IMR-90 (cell line): ENCODE measurements around the gene FBXO33. TPM values are rescaled to one million over a fixed set of nuclear protein-coding genes. Genes with fewer than 3 reads are reported as not detected.

Experiments used
- ATAC-seq: fragments of 200-7000 bp; cut with Tn5 transposase; 2 replicates; pipeline ENCODE4 v1.9.1; 2020; ENCODE audit warnings: low read depth, mild to moderate bottlenecking, moderate library complexity
- BruUV-seq: library from RNA; stranded (reverse); fragments of 400-500 nt; replicated peaks from 2 replicates; lab custom pipeline; 2021; lab: Mats Ljungman, UMichigan
- CTCF ChIA-PET: fragments of 300-600 bp; formaldehyde crosslinking; extraction: SDS; loops from one replicate; lab custom pipeline; 2021; ENCODE audit warnings: antibody characterized with exemption; lab: Yijun Ruan, JAX
- POLR2A ChIA-PET: fragments of 300-600 bp; sonication (Branson Sonifier 250); formaldehyde crosslinking; loops from one replicate; lab custom pipeline; 2022; ENCODE audit warnings: antibody characterized with exemption; ENCODE audit not compliant: unreplicated experiment; lab: Charles Lee
- DNase-seq: peaks from one replicate; pipeline ENCODE4 v3.0.0; 2013
- H2AFZ ChIP-seq: replicated peaks from 2 replicates; pipeline ENCODE3; 2013; ENCODE audit warnings: low read length, mild to moderate bottlenecking; ENCODE audit not compliant: poor library complexity
- H2AK5ac ChIP-seq: 2 replicates; pipeline ENCODE4 v1.6.1; 2013; ENCODE audit warnings: low read depth, low read length, inconsistent platforms
- H2AK9ac ChIP-seq: replicated peaks from 2 replicates; pipeline ENCODE3; 2013; ENCODE audit warnings: mild to moderate bottlenecking, low read depth, low read length, moderate library complexity; ENCODE audit not compliant: poor library complexity
- H2BK120ac ChIP-seq: 2 replicates; pipeline ENCODE4 v1.6.1; 2013; ENCODE audit warnings: low read depth, low read length, inconsistent platforms
- H2BK15ac ChIP-seq: 3 replicates; pipeline ENCODE4 v1.6.1; 2013; ENCODE audit warnings: low read depth, low read length, inconsistent platforms
- H2BK20ac ChIP-seq: 2 replicates; pipeline ENCODE4 v1.6.1; 2013; ENCODE audit warnings: low read depth, mild to moderate bottlenecking, inconsistent platforms, low read length, moderate library complexity
- H2BK5ac ChIP-seq: 2 replicates; pipeline ENCODE4 v1.6.1; 2013; ENCODE audit warnings: mild to moderate bottlenecking, low read depth, low read length, inconsistent platforms; ENCODE audit not compliant: poor library complexity, severe bottlenecking
- H3K14ac ChIP-seq: replicated peaks from 2 replicates; pipeline ENCODE4 v1.6.1; 2013; ENCODE audit warnings: low read depth, low read length, inconsistent platforms
- H3K18ac ChIP-seq: 2 replicates; pipeline ENCODE4 v1.6.1; 2013; ENCODE audit warnings: low read depth, low read length, control low read depth
- H3K23ac ChIP-seq: 2 replicates; pipeline ENCODE4 v1.6.1; 2013; ENCODE audit warnings: low read depth, low read length, inconsistent platforms
- H3K27ac ChIP-seq: 2 replicates; pipeline ENCODE4 v1.5.1; 2013; ENCODE audit warnings: mild to moderate bottlenecking, control low read depth, low read length; ENCODE audit not compliant: insufficient read depth
- H3K27me3 ChIP-seq: 2 replicates; pipeline ENCODE4 v1.6.1; 2013; ENCODE audit warnings: low read length; ENCODE audit not compliant: control insufficient read depth, insufficient read depth
- H3K36me3 ChIP-seq: 2 replicates; pipeline ENCODE4 v1.6.1; 2013; ENCODE audit warnings: low read length, mixed read lengths; ENCODE audit not compliant: control insufficient read depth, insufficient read depth
- H3K4ac ChIP-seq: 2 replicates; pipeline ENCODE4 v1.6.1; 2013; ENCODE audit warnings: low read depth, low read length, inconsistent platforms
- H3K4me1 ChIP-seq: 2 replicates; pipeline ENCODE4 v1.6.1; 2013; ENCODE audit warnings: low read length, mixed read lengths; ENCODE audit not compliant: control insufficient read depth, insufficient read depth
- H3K4me2 ChIP-seq: 2 replicates; pipeline ENCODE4 v1.6.1; 2013; ENCODE audit warnings: low read depth, mild to moderate bottlenecking, control low read depth, low read length, moderate library complexity
- H3K4me3 ChIP-seq: 2 replicates; pipeline ENCODE4 v1.5.1; 2013; ENCODE audit warnings: low read depth, mild to moderate bottlenecking, control low read depth, low read length, moderate library complexity; ENCODE audit not compliant: insufficient read depth
- H3K56ac ChIP-seq: 2 replicates; pipeline ENCODE4 v1.6.1; 2013; ENCODE audit warnings: low read length, inconsistent platforms; ENCODE audit not compliant: insufficient read depth; ENCODE audit errors: extremely low read depth
- H3K79me1 ChIP-seq, 2 experiments: 2 replicates each; pipeline ENCODE4 v1.6.1; 2013; ENCODE audit warnings: low read length in 2 of 2, inconsistent platforms in 1 of 2, low read depth in 1 of 2
- H3K9ac ChIP-seq: 2 replicates; pipeline ENCODE4 v1.6.1; 2013; ENCODE audit warnings: low read depth, low read length, control low read depth
- H3K9me1 ChIP-seq: 2 replicates; pipeline ENCODE4 v1.6.1; 2013; ENCODE audit warnings: low read length, inconsistent platforms; ENCODE audit not compliant: insufficient read depth
- H3K9me3 ChIP-seq: 2 replicates; pipeline ENCODE4 v1.6.1; 2013; ENCODE audit warnings: low read length; ENCODE audit not compliant: control insufficient read depth, insufficient read depth
- H4K20me1 ChIP-seq: 2 replicates; pipeline ENCODE4 v1.6.1; 2013; ENCODE audit warnings: low read length, inconsistent platforms; ENCODE audit not compliant: insufficient read depth
- H4K5ac ChIP-seq: 2 replicates; pipeline ENCODE4 v1.6.1; 2013; ENCODE audit warnings: mild to moderate bottlenecking, low read depth, low read length, control low read depth
- H4K8ac ChIP-seq, 2 experiments: 2 replicates each; pipeline ENCODE4 v1.6.1; 2013; ENCODE audit warnings: low read depth in 2 of 2, low read length in 2 of 2, control low read depth in 1 of 2, inconsistent platforms in 1 of 2
- H4K91ac ChIP-seq: 2 replicates; pipeline ENCODE4 v1.6.1; 2013; ENCODE audit warnings: low read depth, low read length, inconsistent platforms; ENCODE audit not compliant: insufficient read depth
- RCOR1 ChIP-seq: IDR thresholded peaks from 2 replicates; pipeline ENCODE4 v1.6.1; 2012; ENCODE audit warnings: mild to moderate bottlenecking, low read length, improper control_type of control experiment; ENCODE audit not compliant: insufficient replicate concordance
- WGBS, 2 experiments: methylation state at CpG; one replicate each; pipeline versions ENCODE4 v1.1.5 to v1.1.7; 2013; ENCODE audit warnings: missing lambda C conversion rate in 2 of 2; ENCODE audit not compliant: insufficient read length in 1 of 2; ENCODE audit errors: extremely low coverage in 2 of 2; 5-methylcytosine and 5-hydroxymethylcytosine counted together
- dilution Hi-C: fragments of 300-500 bp; cut with HindIII; formaldehyde crosslinking; loops from one replicate; pipeline ENCODE4 v1.14.3; 2018; ENCODE audit warnings: low sequenced_read_pairs; ENCODE audit not compliant: unreplicated experiment
- in situ Hi-C: fragments of 300-500 bp; cut with MboI; formaldehyde crosslinking; loops from 3 replicates; pipeline ENCODE4 v1.14.3; 2019; ENCODE audit warnings: low sequenced_read_pairs, inconsistent platforms, mixed read lengths
- intact Hi-C: fragments of 100-400 bp; cut with micrococcal nuclease; formaldehyde crosslinking; loops from 2 replicates; pipeline ENCODE4 v1.10.0; 2022
- polyA plus RNA-seq, 3 experiments: library from polyadenylated mRNA; depleted of rRNA; stranded (reverse); fragments of >200 nt; gene quantifications; 2 replicates each; pipeline ENCODE4 v1.2.3, GENCODE V29; 2012; ENCODE audit warnings: low replicate concordance in 1 of 3
- total RNA-seq: library from RNA; depleted of rRNA; stranded (reverse); fragments of >200 nt; gene quantifications from 2 replicates; pipeline ENCODE4 v1.2.3, GENCODE V29; 2012

The FBXO33 gene
- total and polyA plus RNA-seq, 2 of the 4 experiments (the other 2 are of a cell fraction): 7.6 to 10.0 TPM

DNA sequence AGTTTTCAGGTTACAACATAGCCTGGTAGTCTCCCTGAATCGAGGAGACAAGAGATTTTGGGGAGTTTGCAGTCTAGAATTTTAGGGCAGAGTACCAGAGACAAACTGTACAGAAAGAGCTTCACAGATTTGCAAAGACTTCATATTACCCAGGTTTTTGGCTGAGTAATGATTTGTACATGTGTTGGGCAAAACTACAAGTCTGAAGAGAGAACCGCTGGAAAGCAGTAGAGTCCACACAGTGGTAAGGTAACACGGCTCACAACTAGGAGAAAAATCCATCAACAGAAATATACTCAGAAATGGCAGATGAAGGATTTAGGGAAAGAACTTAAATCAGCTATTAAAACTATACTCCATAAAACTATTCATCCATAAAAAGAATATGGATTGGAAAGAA, 25.7 kb downstream of the FBXO33 start:
- H3K27me3 ChIP-seq: no peaks in the 10 kb centered on the region
- no peak overlapping the region for H3K4me3 ChIP-seq
- H3K23ac ChIP-seq: no peak overlapping the region
- H3K9me3 ChIP-seq: no peaks in the 10 kb centered on the region
- no peak overlapping the region for H3K14ac ChIP-seq
- dilution Hi-C loops (no loop called here), intact Hi-C loops (no loop called here), in situ Hi-C loops (no loop called here)
- no peak overlapping the region for H3K27ac ChIP-seq
- H2BK20ac ChIP-seq: no peak overlapping the region
- DNase-seq (no peak), ATAC-seq (no peak)
- H3K4me1 ChIP-seq: no peaks in the 10 kb centered on the region
- H3K56ac ChIP-seq: no peak overlapping the region
- H3K36me3 ChIP-seq: no peaks in the 10 kb centered on the region
- WGBS, 2 experiments: no CpG with 5 or more reads among the region's 3 CpGs
- no peak for TF ChIP-seq RCOR1
- BruUV-seq: no TSS peak
- H4K8ac ChIP-seq: no peak overlapping the region
- H4K20me1 ChIP-seq: no peaks in the 10 kb centered on the region
- H4K91ac ChIP-seq: no peak overlapping the region
- H3K9me1 ChIP-seq: 0 out of 2 replicates have a peak, but pooled peaks cover under 1% of the 10 kb centered on the region
- ChIA-PET POLR2A (no interaction called here), CTCF (no interaction called here)
- H3K9ac ChIP-seq: no peak overlapping the region
- H3K4ac ChIP-seq: no peak overlapping the region
- H3K18ac ChIP-seq: no peak overlapping the region
- H2BK120ac ChIP-seq: no peak overlapping the region
- H3K4me2 ChIP-seq: no peak overlapping the region
- no peak overlapping the region for H4K5ac ChIP-seq
- no peak overlapping the region for H2BK15ac ChIP-seq
- no peak overlapping the region for H2AK9ac ChIP-seq
- H2AK5ac ChIP-seq: no peak overlapping the region
- no peak overlapping the region for H2BK5ac ChIP-seq
- H2AFZ ChIP-seq: no peak overlapping the region
- peaks cover 10% of the 10 kb centered on the region in 2 experiments; a peak in 3 of 4 replicates for H3K79me1 ChIP-seq
